H1 (cell line): ENCODE data around the gene TAS1R3.

Source experiments
- BRCA1 ChIP-seq: IDR thresholded peaks from 2 replicates; pipeline ENCODE4 v1.6.1; 2012; ENCODE audit warnings: low read depth, low read length, improper control_type of control experiment
- CHD2 ChIP-seq: IDR thresholded peaks from 2 replicates; pipeline ENCODE4 v1.6.1; 2012; ENCODE audit warnings: low read length, improper control_type of control experiment
- CTCF ChIP-seq, 3 experiments: IDR thresholded peaks; 1 replicate in 2 of 3; 2 replicates in 1 of 3; pipeline versions ENCODE4 v1.5.1 to v1.6.1; 2011; ENCODE audit warnings: low read length in 3 of 3, mild to moderate bottlenecking in 3 of 3, inconsistent platforms in 2 of 3, low read depth in 1 of 3, moderate library complexity in 1 of 3; ENCODE audit not compliant: insufficient read depth in 1 of 3; ENCODE audit errors: control extremely low read depth in 1 of 3
- EP300 ChIP-seq, 2 experiments: IDR thresholded peaks; 1 replicate in 1 of 2; 2 replicates in 1 of 2; pipeline ENCODE4 v1.6.1; 2011 to 2012; ENCODE audit warnings: low read depth in 2 of 2, low read length in 2 of 2, mild to moderate bottlenecking in 2 of 2, borderline replicate concordance in 1 of 2, inconsistent platforms in 1 of 2, moderate library complexity in 1 of 2
- MAX ChIP-seq: IDR thresholded peaks from 2 replicates; pipeline ENCODE4 v1.6.1; 2012; ENCODE audit warnings: inconsistent platforms
- POLR2A ChIP-seq, 2 experiments: IDR thresholded peaks; 1 replicate in 1 of 2; 2 replicates in 1 of 2; pipeline ENCODE4 v1.6.1; 2011; ENCODE audit warnings: low read depth in 2 of 2, low read length in 2 of 2, mild to moderate bottlenecking in 2 of 2; ENCODE audit errors: control extremely low read depth in 1 of 2
- YY1 ChIP-seq: IDR thresholded peaks from 2 replicates; pipeline ENCODE4 v1.6.1; 2011; ENCODE audit warnings: low read depth, mild to moderate bottlenecking, low read length

- TF ChIP-seq MAX (no peak), CHD2 (no peak), EP300 (IDR thresholded peaks at IDR 0.05; ENCODE audit: borderline replicate concordance in 1 of 2, low read depth in 2 of 2, low read length in 2 of 2) (no peak), BRCA1 (no peak), CTCF (IDR thresholded peaks at IDR 0.05; ENCODE audit: control extremely low read depth in 1 of 3, insufficient read depth in 1 of 3, low read depth in 1 of 3, low read length in 3 of 3) (no peak), POLR2A (IDR thresholded peaks at IDR 0.05; ENCODE audit: control extremely low read depth in 1 of 2, low read depth in 2 of 2, low read length in 2 of 2) (no peak), YY1 (no peak)
Measured at GRCh38 chr1:1292442-1292779, 38.7 kb upstream of the TAS1R3 start.
